ENCODE results near the gene TMEM44. TPM values are rescaled to one million over a fixed set of nuclear protein-coding genes. Genes with fewer than 3 reads are reported as not detected.

The TMEM44 gene
- total RNA-seq, 2 experiments from 2014 or later: 5.5 to 5.6 TPM

DNA sequence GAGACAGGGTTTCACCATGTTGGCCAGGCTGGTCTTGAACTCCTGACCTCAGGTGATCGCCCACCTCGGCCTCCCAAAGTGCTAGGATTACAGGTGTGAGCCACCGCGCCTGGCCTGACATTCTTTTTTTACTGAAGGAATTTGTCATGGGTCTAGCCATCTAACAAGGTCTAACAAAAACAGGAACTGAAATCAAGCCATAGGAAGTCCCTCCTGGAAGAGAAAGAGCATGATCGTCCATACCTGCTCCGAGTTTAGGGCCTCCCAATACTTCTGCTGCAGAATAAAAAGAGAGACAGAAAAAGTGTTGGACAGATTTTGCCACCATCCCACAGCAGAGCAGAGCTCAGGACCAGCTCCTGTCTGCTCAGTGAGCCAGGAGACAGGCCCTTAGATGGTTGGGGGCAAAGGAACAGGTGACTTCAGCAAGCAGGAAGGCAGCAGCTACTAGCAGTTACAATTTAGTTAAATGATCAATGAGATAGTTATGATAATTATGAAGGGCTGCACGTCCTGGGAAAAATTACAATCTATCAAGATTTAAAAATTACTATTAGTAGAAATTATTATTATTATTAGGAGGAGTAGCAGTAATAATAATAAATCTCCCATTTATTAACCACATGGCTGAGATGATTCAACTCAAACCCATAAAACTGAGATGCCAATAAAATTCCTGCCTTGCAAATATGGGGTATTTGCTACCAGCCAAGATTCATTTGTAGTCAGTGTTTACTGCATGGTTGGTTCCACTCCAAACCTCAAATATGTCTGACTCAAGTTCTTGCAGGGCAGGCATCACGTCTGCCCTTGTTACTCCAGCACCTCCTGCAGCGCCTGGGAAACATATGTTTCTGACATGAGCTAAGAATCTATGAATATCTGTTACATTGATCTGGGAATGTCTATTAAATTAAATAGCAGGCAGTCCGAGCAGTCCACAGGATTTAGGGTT, 40.1 kb downstream of the TMEM44 start:
- CTCF ChIA-PET: interaction anchor here (1.6 kb wide), 1 partner anchor 678 kb away, joined by 3 read pairs; the partner anchor contains the start of gene XXYLT1
- POLR2A ChIA-PET: no interaction called here

- POLR2A ChIA-PET: no interaction called here
- CTCF ChIA-PET: no interaction called here
These were observed 44.5 kb downstream of the TMEM44 start for GRCh38 chr3:194588741-194589140.

DNA sequence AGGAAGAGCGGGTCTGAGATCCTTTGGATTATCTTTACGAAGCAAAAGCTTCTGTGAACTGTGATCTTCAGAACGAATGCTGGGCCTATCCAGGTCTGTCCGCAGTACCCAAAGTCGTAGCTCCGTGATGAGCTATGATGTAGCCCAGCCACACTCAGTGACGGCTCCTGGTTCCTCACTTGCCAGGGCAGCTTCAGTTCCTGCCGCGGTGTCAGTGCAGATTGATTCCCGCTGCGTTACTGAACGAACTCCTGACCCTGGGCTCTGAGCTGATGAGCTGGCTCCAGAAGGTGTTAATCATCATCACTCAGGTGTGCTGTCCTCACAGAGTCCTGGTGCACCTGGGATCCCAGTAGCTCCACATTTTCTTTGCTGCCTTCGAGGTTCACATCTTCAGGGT, 45.0 kb downstream of the TMEM44 start:
- POLR2A ChIA-PET: no interaction called here
- CTCF ChIA-PET: interaction anchor here (1.5 kb wide), 1 partner anchor 116 kb away, joined by 5 read pairs; no protein-coding TSS in a partner anchor

DNA sequence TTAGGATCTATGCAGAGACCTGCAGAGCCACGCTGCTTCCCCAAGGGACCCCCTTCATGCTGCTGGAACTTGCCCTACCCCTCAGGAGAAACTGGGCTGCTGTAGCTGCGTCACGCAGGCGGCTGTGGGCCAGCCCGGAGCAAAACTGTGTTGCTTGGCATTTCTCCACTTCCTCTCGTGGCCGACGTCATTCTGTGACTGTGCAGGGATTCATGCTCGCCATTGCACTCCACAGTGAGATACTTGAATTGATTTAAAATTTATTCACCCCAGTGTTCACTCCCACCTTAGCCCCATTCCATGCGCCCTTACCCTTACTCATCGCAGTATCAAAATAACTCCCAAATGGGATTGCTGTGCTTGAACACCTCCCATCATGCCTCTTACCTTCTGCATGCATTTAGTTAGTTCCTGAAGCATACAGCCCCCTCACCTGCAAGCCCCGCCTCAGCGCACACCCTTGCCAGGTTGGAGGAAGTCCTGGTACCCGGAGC, 45.7 kb downstream of the TMEM44 start:
- CTCF ChIA-PET: interaction anchor here (1.5 kb wide), 1 partner anchor 116 kb away, joined by 5 read pairs; no protein-coding TSS in a partner anchor
- POLR2A ChIA-PET: no interaction called here

GRCh38 chr3:194586836-194587235, 46.4 kb downstream of the TMEM44 start:
- ChIA-PET CTCF (interaction anchor here (1.5 kb wide), 1 partner anchor 115 kb away, joined by 5 read pairs; no protein-coding TSS in a partner anchor), POLR2A (no interaction called here)

DNA sequence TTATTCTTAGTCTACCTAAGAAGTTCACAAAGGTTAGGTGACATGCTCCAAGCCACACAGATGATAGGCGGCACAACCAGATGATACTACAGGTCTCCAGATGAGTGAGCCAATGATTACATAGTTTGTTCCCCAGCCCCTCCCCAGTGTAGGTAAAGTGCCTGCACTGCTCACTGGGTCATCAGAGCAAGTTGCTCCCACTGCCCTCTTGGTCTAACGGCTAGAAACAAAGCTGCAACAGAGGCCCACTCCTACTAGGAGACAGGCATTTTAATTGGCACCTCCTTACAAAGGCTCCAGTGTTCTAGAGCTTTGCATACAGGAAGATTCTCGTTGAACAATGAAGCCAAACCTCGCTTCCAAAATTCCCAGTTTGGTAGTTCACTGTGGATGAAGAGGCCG, 47.3 kb downstream of the TMEM44 start:
- POLR2A ChIA-PET: no interaction called here
- CTCF ChIA-PET: interaction anchor here (1.6 kb wide), 1 partner anchor 100 kb away, joined by 4 read pairs; no protein-coding TSS in a partner anchor

DNA sequence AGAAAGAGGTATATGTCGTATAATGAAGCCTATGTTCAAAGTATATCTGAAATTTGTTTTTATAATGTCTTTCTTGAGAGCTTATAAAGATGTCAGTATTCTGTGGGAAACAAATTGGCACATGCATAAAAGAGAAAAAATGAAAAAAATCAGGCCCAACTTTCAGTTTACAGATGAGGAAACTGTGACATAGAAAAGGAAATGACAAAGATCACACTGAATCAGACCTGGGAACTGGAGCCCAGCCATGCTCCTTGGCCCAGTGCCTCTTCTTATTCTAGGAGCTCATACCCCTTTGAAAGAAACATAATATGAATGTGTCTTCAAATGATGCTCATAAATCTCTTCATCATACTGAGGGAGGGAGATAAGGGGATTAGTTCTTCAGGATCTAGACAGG, 48.4 kb downstream of the TMEM44 start:
- ChIA-PET POLR2A (interaction anchor here (1.0 kb wide), 1 partner anchor 99 kb away, joined by 5 read pairs; no protein-coding TSS in a partner anchor), CTCF (interaction anchor here (1.0 to 1.6 kb wide), 2 partner anchors 10 to 99 kb away, joined by 4 read pairs; no protein-coding TSS in a partner anchor)

DNA sequence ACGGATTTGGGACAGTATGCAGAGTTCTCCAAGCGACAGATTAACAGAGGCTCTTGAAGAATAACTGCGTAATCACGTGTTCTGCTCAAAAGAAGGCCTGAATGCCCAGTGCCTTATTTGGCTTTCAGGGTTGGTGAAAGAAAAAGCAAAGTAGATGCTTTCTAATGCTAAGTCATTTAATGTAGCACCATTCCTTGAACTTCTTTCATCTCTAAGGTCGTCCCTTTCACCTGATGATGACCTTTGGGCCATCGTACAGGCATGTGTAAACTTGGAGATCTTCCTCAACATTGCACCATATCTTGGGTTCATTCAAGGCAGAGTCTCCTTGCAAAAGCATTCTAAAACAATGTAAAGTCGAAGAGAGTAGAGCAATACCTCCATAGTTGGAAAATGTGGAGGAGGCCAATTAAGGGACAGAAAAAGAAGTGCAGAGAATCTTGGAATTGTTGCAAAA, 48.9 kb downstream of the TMEM44 start:
- ChIA-PET CTCF (interaction anchor here (1.0 to 1.9 kb wide), 3 partner anchors 11 to 98 kb away, joined by 4 to 6 read pairs (median 4); partner anchors contain the start of gene LSG1), POLR2A (interaction anchor here (1.0 kb wide), 1 partner anchor 99 kb away, joined by 5 read pairs; no protein-coding TSS in a partner anchor)

- CTCF ChIA-PET: interaction anchor here (0.6 to 1.9 kb wide), 4 partner anchors 10 to 90 kb away, joined by 3 to 6 read pairs (median 3); partner anchors contain the start of gene LSG1
- POLR2A ChIA-PET: no interaction called here
These were observed 50.9 kb downstream of the TMEM44 start for GRCh38 chr3:194582196-194582905.

- ChIA-PET POLR2A (no interaction called here), CTCF (interaction anchor here (0.8 kb wide), 1 partner anchor 528 kb away, joined by 5 read pairs; no protein-coding TSS in a partner anchor)
These were observed 54.1 kb downstream of the TMEM44 start for GRCh38 chr3:194579091-194579606.

DNA sequence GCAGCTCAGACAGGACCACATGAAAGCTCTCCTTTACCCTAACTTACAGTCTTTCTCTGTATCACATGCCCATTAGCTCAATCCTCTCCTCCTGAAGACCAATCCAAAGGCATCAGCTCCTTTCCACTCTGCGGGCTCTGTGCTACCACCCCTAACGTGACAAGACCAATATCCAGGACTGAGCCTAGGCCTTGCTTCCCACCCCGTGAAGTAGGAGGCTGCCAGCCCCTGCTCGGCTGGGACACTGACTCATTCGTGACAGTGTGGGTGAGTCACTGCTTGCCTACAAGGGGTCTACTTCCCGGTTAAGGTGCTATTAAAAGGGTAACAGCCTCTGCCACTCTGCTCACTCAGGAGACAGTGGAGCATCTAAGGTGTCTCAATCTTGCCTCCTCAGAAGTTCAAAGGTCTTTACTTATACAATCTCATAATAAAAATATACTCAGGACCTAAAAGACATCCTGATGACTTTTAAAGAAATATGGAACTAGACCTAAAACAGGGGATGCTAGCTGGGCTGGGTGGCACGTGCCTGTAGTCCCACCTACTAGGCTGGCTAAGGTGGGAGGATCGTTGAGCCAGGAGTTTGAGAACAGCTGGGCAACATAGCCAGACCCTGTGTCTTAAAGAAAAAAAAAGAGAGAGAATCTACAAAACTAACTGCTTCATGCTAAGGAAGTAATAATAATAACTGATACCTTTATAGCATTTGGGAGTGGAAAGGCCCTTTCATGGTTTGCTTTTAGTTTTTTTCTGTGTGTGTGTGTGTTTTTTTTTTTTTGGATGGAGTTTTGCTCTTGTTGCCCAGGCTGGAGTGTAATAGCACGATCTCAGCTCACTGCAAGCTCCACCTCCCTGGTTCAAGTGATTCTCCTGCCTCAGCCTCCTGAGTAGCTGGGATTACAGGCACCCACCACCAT, 55.0 kb downstream of the TMEM44 start:
- ChIA-PET CTCF (no interaction called here), POLR2A (no interaction called here)

DNA sequence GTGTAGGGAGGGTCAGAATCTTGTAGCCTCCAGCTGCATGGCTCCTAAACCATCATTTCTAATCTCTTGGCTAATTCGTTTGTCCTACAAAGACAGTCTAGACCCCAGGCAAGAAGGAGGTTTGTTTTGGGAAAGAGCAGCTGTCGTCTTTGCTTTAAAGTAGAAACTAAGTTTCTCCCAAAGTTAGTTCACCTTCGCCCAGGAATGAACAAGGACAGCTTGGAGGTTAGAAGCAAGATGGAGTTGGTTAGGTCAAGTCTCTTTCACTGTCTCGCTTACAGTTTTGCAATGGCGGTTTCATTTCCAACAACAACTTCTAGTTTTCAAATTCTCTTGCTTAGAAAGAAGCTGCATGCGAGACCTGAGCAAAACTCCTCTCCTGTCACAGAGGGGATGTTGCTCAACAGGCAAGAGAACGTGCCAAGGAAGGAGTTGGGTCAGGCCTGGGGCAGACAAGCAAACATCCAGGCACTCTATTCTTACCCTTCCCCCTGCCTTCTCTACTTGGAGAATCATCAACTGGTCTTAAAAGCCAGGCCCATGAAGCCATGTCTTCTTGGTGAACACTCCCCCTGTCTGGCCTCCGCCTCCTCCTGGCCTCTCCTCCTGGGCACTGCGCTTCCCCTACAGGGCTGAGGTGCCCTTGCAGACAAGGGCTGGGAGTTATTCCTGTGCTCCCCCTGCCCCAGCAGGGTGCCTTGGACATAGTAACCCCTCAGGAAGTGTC, 57.6 kb downstream of the TMEM44 start:
- ChIA-PET CTCF (interaction anchor here (1.3 to 1.4 kb wide), 2 partner anchors 90 to 92 kb away, joined by 3 read pairs; no protein-coding TSS in a partner anchor), POLR2A (no interaction called here)

DNA sequence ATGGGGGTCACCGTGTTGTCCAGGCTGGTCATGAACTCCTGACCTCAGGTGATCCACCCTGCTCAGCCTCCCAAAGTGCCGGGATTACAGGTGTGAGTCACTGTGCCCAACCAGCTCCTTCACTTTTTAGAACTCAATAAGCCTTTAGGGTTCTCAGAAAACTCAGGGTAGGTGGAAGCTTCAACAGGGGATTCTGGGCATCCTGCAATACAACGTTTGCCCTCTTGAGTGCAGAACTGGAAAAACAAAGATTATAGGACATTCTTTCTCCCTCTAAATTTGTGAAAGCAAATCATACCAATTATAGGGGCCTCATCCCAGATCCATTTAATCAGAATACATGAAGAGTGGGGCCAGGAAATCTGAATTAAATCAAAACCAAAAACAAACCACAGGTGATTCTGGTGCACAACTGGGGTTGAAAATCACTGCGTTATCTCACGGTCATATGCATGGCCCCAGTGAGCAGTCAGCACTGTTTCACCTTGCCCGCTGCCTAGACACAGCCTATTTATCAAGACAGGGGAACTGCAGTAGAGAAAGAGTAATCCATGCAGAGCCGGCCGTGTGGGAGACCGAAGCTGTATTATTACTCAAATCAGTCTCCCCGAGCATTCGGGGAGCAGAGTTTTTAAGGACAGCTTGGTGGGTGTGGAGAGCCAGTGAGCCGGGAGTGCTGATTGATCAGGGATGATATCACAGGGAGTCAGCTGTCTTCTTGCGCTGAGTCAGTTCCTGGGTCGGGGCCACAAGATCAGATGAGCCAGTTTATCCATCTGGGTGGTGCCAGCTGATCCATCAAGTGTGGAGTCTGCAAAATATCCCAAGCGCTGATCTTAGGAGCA, 58.4 kb downstream of the TMEM44 start:
- CTCF ChIA-PET: interaction anchor here (1.2 to 1.6 kb wide), 6 partner anchors 13 to 102 kb away, joined by 3 to 8 read pairs (median 4); partner anchors contain the start of gene ATP13A3
- POLR2A ChIA-PET: interaction anchor here (1.2 kb wide), 1 partner anchor 19 kb away, joined by 3 read pairs; no protein-coding TSS in a partner anchor

GRCh38 chr3:194573680-194574437, 59.4 kb downstream of the TMEM44 start:
- POLR2A ChIA-PET: interaction anchor here (1.2 kb wide), 1 partner anchor 18 kb away, joined by 3 read pairs; no protein-coding TSS in a partner anchor

DNA sequence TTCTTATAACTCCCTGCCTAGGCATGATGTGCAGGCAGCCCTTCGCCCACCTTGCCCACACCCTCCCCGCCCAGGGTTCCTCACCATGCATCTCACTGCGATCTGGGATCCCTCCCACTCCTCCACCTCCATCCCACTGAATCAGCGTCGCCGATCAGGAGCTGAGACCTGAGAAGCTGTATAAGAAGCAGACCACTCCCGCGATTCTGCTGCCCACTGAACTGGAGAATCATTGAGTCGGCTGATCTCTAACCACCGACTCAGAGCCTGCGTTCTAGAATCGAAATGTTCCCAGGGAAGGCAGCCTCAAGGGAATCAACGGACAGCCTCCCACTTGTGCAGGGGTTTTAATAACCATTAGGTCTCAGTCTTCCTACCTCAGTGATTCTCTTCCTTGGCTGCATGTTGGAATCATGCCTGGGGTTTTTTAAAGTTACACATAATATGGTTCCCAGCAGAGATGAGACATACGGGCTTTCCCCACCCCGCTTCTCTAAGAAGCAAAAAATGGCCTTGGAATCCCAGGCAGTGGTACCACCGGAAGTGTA, 60.2 kb downstream of the TMEM44 start:
- ChIA-PET POLR2A (interaction anchor here (1.2 kb wide), 1 partner anchor 17 kb away, joined by 3 read pairs; no protein-coding TSS in a partner anchor), CTCF (interaction anchor here (0.6 to 1.6 kb wide), 10 partner anchors 9 to 106 kb away, joined by 3 to 8 read pairs (median 4); partner anchors contain the start of gene ATP13A3)

More at GRCh38 chr3:194573680-194574437, 59.4 kb downstream of the TMEM44 start:
- CTCF ChIA-PET: interaction anchor here (0.6 to 1.6 kb wide), 10 partner anchors 12 to 107 kb away, joined by 3 to 8 read pairs (median 4); partner anchors contain the start of gene ATP13A3

Measured in activated CD8-positive, alpha-beta memory T cell treated with anti-CD3 and anti-CD28 coated beads for 36 hours (primary cell).